K562 (cell line): ENCODE results near the gene OXA1L. TPM values are rescaled to one million over a fixed set of nuclear protein-coding genes. Genes with fewer than 3 reads are reported as not detected.

Source experiments
- CC2D1A ChIP-seq: fragments of 450-650 bp; IDR thresholded peaks from 2 replicates; pipeline ENCODE4 v1.6.1; 2017; ENCODE audit warnings: mild to moderate bottlenecking
- CHCHD3 ChIP-seq: fragments of 250-450 bp; sonication (Bioruptor Pico); IDR thresholded peaks from 2 replicates; pipeline ENCODE4 v2.1.2; 2022; ENCODE audit warnings: mild to moderate bottlenecking
- CREB3 ChIP-seq: fragments of 450-650 bp; conservative IDR thresholded peaks from 2 replicates; pipeline ENCODE4 v1.6.1; 2016; ENCODE audit warnings: missing genetic modification characterization, low read depth, mild to moderate bottlenecking, missing compliant biosample characterization, moderate library complexity
- CUX1 ChIP-seq: fragments of 200-800 bp; sonication (Bioruptor generic); IDR thresholded peaks from 2 replicates; pipeline ENCODE4 v1.6.1; 2016; ENCODE audit warnings: missing genetic modification characterization, missing compliant biosample characterization
- NR2C1 ChIP-seq, 2 experiments: fragments of 450-650 bp; IDR thresholded peaks; 2 replicates each; pipeline ENCODE4 v1.6.1; 2017; ENCODE audit warnings: mild to moderate bottlenecking in 2 of 2, antibody characterized with exemption in 1 of 2, inconsistent platforms in 1 of 2, missing compliant biosample characterization in 1 of 2, missing genetic modification characterization in 1 of 2
- NR4A1 ChIP-seq, 2 experiments: fragments of 250-450 bp in 1 of 2; fragments of 450-650 bp in 1 of 2; sonication (Bioruptor Pico) in 1 of 2; IDR thresholded peaks; 2 replicates each; pipeline versions ENCODE4 v1.4.0 to v1.6.1; 2016 to 2020; ENCODE audit warnings: mild to moderate bottlenecking in 2 of 2, missing compliant biosample characterization in 1 of 2, missing genetic modification characterization in 1 of 2, moderate library complexity in 1 of 2
- SRSF7 ChIP-seq: fragments of 200-400 bp; formaldehyde crosslinking; optimal IDR thresholded peaks from 2 replicates; pipeline ENCODE3; 2017; ENCODE audit warnings: mild to moderate bottlenecking, low read depth, low read length
- TFAP4 ChIP-seq: sonication (generic); formaldehyde crosslinking; IDR thresholded peaks from 2 replicates; pipeline ENCODE4 v1.8.0; 2022; ENCODE audit warnings: missing genetic modification reagents, mild to moderate bottlenecking, moderate library complexity, borderline replicate concordance
- TFE3 ChIP-seq: fragments of 450-650 bp; formaldehyde crosslinking; IDR thresholded peaks from 2 replicates; pipeline ENCODE4 v1.4.0; 2020; ENCODE audit warnings: mild to moderate bottlenecking, mixed read lengths
- TSHZ1 ChIP-seq: fragments of 250-450 bp; sonication (Bioruptor Pico); IDR thresholded peaks from 2 replicates; pipeline ENCODE4 v1.4.0; 2020; ENCODE audit warnings: mild to moderate bottlenecking, moderate library complexity
- ZBTB17 ChIP-seq: fragments of 450-650 bp; formaldehyde crosslinking; IDR thresholded peaks from 2 replicates; pipeline ENCODE4 v1.4.0; 2020; ENCODE audit warnings: mild to moderate bottlenecking
- ZNF780A ChIP-seq: fragments of 250-450 bp; sonication (Bioruptor Pico); IDR thresholded peaks from 2 replicates; pipeline ENCODE4 v1.5.0; 2021; ENCODE audit warnings: mild to moderate bottlenecking
- polyA plus RNA-seq, 8 experiments: library from polyadenylated mRNA; depleted of rRNA in 4 of 8; stranded (reverse) in 5 of 8; unstranded in 3 of 8; fragments of >200 nt; fragmentation: Nextera tagmentation in 2 of 8; fragmentation: Illumina TruSeq in 1 of 8; extraction: Ambion mirVana in 2 of 8; extraction: Trizol in 1 of 8; gene quantifications; 2 replicates each; pipeline versions ENCODE4 v1.2.1 to v1.2.3, GENCODE V29; 2011 to 2014; ENCODE audit warnings: inconsistent platforms in 1 of 8, missing spikeins in 1 of 8
- total RNA-seq, 7 experiments: library from RNA; depleted of rRNA in 6 of 7; stranded (reverse); fragments of >200 nt in 6 of 7; fragmentation: Illumina TruSeq in 2 of 7; extraction: Trizol in 2 of 7; gene quantifications; 2 replicates each; pipeline versions ENCODE4 v1.2.1 to v1.2.3, GENCODE V29; 2011 to 2021; ENCODE audit warnings: low replicate concordance in 1 of 7

OXA1L gene
- total and polyA plus RNA-seq, 9 of the 15 experiments (the other 6 are each of a cell fraction or from before 2014, with no cell fraction given): 100 to 204 (median 145) TPM

- 0 out of 2 replicates have a peak, but pooled peaks have one; percentile 9 for TF ChIP-seq CREB3
- TF ChIP-seq SRSF7: no peak
- no peak for TF ChIP-seq ZNF780A (CRISPR knock-in tag)
- no peak; the same call in 1 of the 2 replicates for TF ChIP-seq TFAP4 (CRISPR knock-in tag)
- peak; percentile 80 for TF ChIP-seq NR4A1 (CRISPR knock-in tag; IDR thresholded peaks at IDR 0.05)
- TF ChIP-seq NR4A1 (tag; IDR thresholded peaks at IDR 0.05): no peak
- peak; percentile 95 for TF ChIP-seq NR2C1 (IDR thresholded peaks at IDR 0.05)
- peak; percentile 97 for TF ChIP-seq NR2C1 (tag; IDR thresholded peaks at IDR 0.05)
- no peak; the same call in 1 of the 2 replicates for TF ChIP-seq TFE3 (CRISPR knock-in tag)
- TF ChIP-seq TSHZ1 (CRISPR knock-in tag): no peak
- no peak for TF ChIP-seq CUX1 (CRISPR knock-in tag)
- no peak for TF ChIP-seq CC2D1A
- TF ChIP-seq ZBTB17 (CRISPR knock-in tag): peak; percentile 31; the same call in 1 of the 2 replicates
- TF ChIP-seq CHCHD3 (CRISPR knock-in tag): no peak
These were observed at the start of gene OXA1L (continued) for GRCh38 chr14:22766457-22767322.
